Measurements from ENCODE around the gene NDRG3. TPM values are rescaled to one million over a fixed set of nuclear protein-coding genes. Genes with fewer than 3 reads are reported as not detected.

The NDRG3 gene
- total and polyA plus RNA-seq, 2 donors (not counting 3 experiments of a cell fraction or from before 2014, with no cell fraction given), result 25.7 to 27.7 TPM

GRCh38 chr20:36728986-36729385, 16.9 kb downstream of the NDRG3 start:
- Histone ChIP-seq H3K36me3 (ENCODE audit: control insufficient read depth in 2 of 2, extremely low read depth in 1 of 2, insufficient read depth in 2 of 2, low read length in 2 of 2) (no peaks in the 10 kb centered on the region), H2AFZ (ENCODE audit: low read depth, low read length) (no peak overlapping the region), H3K4me2 (ENCODE audit: insufficient read depth, low read length) (no peak overlapping the region), H3K27me3 (ENCODE audit: control insufficient read depth in 2 of 2, insufficient read depth in 2 of 2, low read length in 2 of 2) (no peaks in the 10 kb centered on the region), H3K79me2 (ENCODE audit: control insufficient read depth, insufficient read depth, low read length) (no peaks in the 10 kb centered on the region), H3K4me1 (ENCODE audit: control insufficient read depth, extremely low read depth, insufficient read depth, low read length) (no peaks in the 10 kb centered on the region), H3K9me3 (replicated peaks; ENCODE audit: control insufficient read depth, insufficient read depth, low read length) (no peaks in the 10 kb centered on the region), H3K27ac (ENCODE audit: insufficient read depth, low read depth, low read length) (no peak overlapping the region), H4K20me1 (replicated peaks; ENCODE audit: control insufficient read depth, extremely low read depth, insufficient read depth, low read length) (no peaks in the 10 kb centered on the region), H3K9ac (replicated peaks; ENCODE audit: extremely low read depth, insufficient read depth, low read length) (no peak overlapping the region), H3K4me3 (replicated peaks in 1 of 3; ENCODE audit: insufficient read depth in 1 of 3, low read depth in 1 of 3, low read length in 3 of 3) (no peak overlapping the region), H3K9me1 (replicated peaks; ENCODE audit: control insufficient read depth, extremely low read depth, insufficient read depth, low read length) (no peaks in the 10 kb centered on the region)
- DNase-seq (ENCODE audit: low read depth, low spot score) (no peak), FAIRE-seq (no peak)
- ChIA-PET CTCF (interaction anchor here (1.4 to 1.5 kb wide), 2 partner anchors 11 to 26 kb away, joined by 4 to 5 read pairs; no protein-coding TSS in a partner anchor), POLR2A (interaction anchor here (0.6 kb wide), 1 partner anchor 15 kb away, joined by 8 read pairs; no protein-coding TSS in a partner anchor)
- no TSS peak for BruUV-seq (replicated peaks)
- TF ChIP-seq CTCF (IDR thresholded peaks at IDR 0.05; ENCODE audit: extremely low read depth in 1 of 2, insufficient read depth in 1 of 2, low read depth in 1 of 2, low read length in 2 of 2) (no peak), POLR2AphosphoS5 (IDR thresholded peaks at IDR 0.05; ENCODE audit: insufficient read depth, low read depth, low read length) (no peak), FOS (IDR thresholded peaks at IDR 0.05; ENCODE audit: borderline replicate concordance, insufficient read depth, low read length) (no peak), POLR2A (IDR thresholded peaks at IDR 0.05; ENCODE audit: low read depth, low read length) (no peak)
- dilution Hi-C loops (cut with MboI; ENCODE audit: extremely low pct_ligation_motif_present, low sequenced_read_pairs) (no loop called here), intact Hi-C loops (cut with micrococcal nuclease) (no loop called here)

- no peak for DNase-seq (ENCODE audit: low read depth, low spot score)
- Histone ChIP-seq H3K27ac (ENCODE audit: insufficient read depth, low read depth, low read length) (no peak overlapping the region), H3K4me3 (replicated peaks in 1 of 3; ENCODE audit: insufficient read depth in 1 of 3, low read depth in 1 of 3, low read length in 3 of 3) (no peak overlapping the region), H4K20me1 (replicated peaks; ENCODE audit: control insufficient read depth, extremely low read depth, insufficient read depth, low read length) (no peaks in the 10 kb centered on the region), H3K9me1 (replicated peaks; ENCODE audit: control insufficient read depth, extremely low read depth, insufficient read depth, low read length) (no peaks in the 10 kb centered on the region), H3K4me1 (ENCODE audit: control insufficient read depth, extremely low read depth, insufficient read depth, low read length) (no peaks in the 10 kb centered on the region), H3K79me2 (ENCODE audit: control insufficient read depth, insufficient read depth, low read length) (no peaks in the 10 kb centered on the region), H3K36me3 (ENCODE audit: control insufficient read depth in 2 of 2, extremely low read depth in 1 of 2, insufficient read depth in 2 of 2, low read length in 2 of 2) (peaks cover 0 to 2% of the 10 kb centered on the region in 2 experiments), H3K27me3 (ENCODE audit: control insufficient read depth in 2 of 2, insufficient read depth in 2 of 2, low read length in 2 of 2) (no peaks in the 10 kb centered on the region), H3K9me3 (replicated peaks; ENCODE audit: control insufficient read depth, insufficient read depth, low read length) (no peaks in the 10 kb centered on the region), H3K9ac (replicated peaks; ENCODE audit: extremely low read depth, insufficient read depth, low read length) (no peak overlapping the region), H3K4me2 (ENCODE audit: insufficient read depth, low read length) (no peak overlapping the region), H2AFZ (ENCODE audit: low read depth, low read length) (no peak overlapping the region)
- intact Hi-C loops (cut with micrococcal nuclease), result no loop called here
- dilution Hi-C loops (cut with MboI; ENCODE audit: extremely low pct_ligation_motif_present, low sequenced_read_pairs), result no loop called here
- TF ChIP-seq GATA2 (IDR thresholded peaks at IDR 0.05; ENCODE audit: insufficient read depth, insufficient read length, low read depth, low read length) (no peak), MYC (IDR thresholded peaks at IDR 0.05; ENCODE audit: low read depth, low read length) (no peak), CTCF (IDR thresholded peaks at IDR 0.05; ENCODE audit: extremely low read depth in 1 of 2, insufficient read depth in 1 of 2, low read depth in 1 of 2, low read length in 2 of 2) (no peak), POLR2AphosphoS5 (IDR thresholded peaks at IDR 0.05; ENCODE audit: insufficient read depth, low read depth, low read length) (no peak), JUN (IDR thresholded peaks at IDR 0.05; ENCODE audit: borderline replicate concordance, insufficient read depth, insufficient read length, low read depth) (no peak), POLR2A (IDR thresholded peaks at IDR 0.05; ENCODE audit: low read depth, low read length) (no peak), EZH2 (IDR thresholded peaks at IDR 0.05; ENCODE audit: borderline replicate concordance, low read depth, low read length, severe bottlenecking) (no peak), FOS (IDR thresholded peaks at IDR 0.05; ENCODE audit: borderline replicate concordance, insufficient read depth, low read length) (no peak), MAX (IDR thresholded peaks at IDR 0.05; ENCODE audit: insufficient read depth, insufficient read length) (no peak)
- ChIA-PET POLR2A (no interaction called here), CTCF (no interaction called here)
- FAIRE-seq, result no peak
- BruUV-seq (replicated peaks), result no TSS peak
These were observed 19.7 kb downstream of the NDRG3 start for GRCh38 chr20:36726168-36726567.
